ENCODE measurements around the gene PES1.
"Not testable (repeated sequence)": the region's sequence is repeated elsewhere in the genome, so short reads cannot be mapped to it uniquely, and the experiment has no call there.

The PES1 gene

DNA sequence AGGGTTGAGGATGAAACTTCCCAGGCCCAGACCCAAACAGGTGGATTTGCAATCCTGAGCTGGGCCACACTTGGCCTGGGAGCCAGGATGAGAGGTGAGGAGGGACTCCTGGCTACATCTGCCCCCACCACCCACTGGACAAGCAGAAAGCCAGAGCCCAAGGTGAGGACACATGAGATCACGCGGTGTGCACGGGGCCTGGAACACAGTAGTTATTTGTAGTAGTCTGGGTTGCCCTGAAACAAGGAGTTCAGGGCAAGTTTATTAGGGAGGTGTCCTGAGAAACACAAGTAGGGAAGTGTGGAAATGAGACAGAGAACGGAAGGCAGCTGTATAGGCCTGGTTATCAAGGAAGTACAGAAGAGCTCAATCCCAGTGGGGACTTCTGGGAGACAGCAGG lies 44.5 kb downstream of the PES1 start:
- TF ChIP-seq JUND (IDR thresholded peaks at IDR 0.05; ENCODE audit: low read depth), result no peak
- in situ Hi-C loops (cut with HindIII; ENCODE audit: low pct_unique_long_range_greater_than_20kb, low sequenced_read_pairs), result no loop called here
- DNase-seq (ENCODE audit: low read depth in 1 of 2, low spot score in 1 of 2), result no peak

DNA sequence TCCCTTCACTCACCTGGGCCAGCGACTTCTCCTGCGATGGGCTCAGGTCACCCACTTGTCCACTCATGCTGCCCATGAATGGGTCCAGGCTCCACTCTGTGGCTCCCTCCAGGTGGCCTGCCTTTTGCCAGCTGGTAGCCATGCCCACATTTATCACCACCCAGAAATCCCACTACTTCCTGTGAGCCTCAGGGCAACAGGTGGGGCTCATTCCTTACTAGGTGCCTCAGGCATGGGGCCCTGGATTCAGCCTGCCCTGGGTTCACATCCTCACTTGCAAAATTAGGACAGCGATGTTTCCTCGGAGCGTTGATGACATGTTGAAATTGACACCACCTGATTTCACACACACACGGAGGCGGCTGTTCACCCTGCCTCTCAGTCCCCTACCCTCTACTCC lies 45.1 kb downstream of the PES1 start, which contains the start of gene SEC14L6:
Gene SEC14L6, minus strand, starts transcription at position 126 of the 400 bp plus-strand sequence. Its CDS starts 59 bp downstream, at position 67.
- in situ Hi-C loops (cut with HindIII; ENCODE audit: low pct_unique_long_range_greater_than_20kb, low sequenced_read_pairs), result no loop called here
- no peak for DNase-seq (ENCODE audit: low read depth in 1 of 2, low spot score in 1 of 2)
- TF ChIP-seq JUND (IDR thresholded peaks at IDR 0.05; ENCODE audit: low read depth), result no peak

DNA sequence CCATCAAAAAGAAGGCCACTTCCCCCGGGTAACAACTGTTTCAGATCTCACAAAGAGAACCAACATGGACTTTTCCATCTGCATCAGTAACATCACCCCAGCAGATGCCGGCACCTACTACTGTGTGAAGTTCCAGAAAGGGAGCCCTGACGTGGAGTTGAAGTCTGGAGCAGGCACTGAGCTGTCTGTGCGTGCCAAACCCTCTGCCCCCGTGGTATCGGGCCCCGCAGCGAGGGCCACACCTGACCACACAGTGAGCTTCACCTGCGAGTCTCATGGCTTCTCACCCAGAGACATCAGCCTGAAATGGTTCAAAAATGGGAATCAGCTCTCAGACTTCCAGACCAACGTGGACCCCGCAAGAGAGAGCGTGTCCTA lies 48.9 kb downstream of the PES1 start:
- in situ Hi-C loops (cut with HindIII; ENCODE audit: low pct_unique_long_range_greater_than_20kb, low sequenced_read_pairs), result no loop called here
- DNase-seq (ENCODE audit: low read depth in 1 of 2, low spot score in 1 of 2), result no peak
- no peak for TF ChIP-seq JUND (IDR thresholded peaks at IDR 0.05; ENCODE audit: low read depth)

DNA sequence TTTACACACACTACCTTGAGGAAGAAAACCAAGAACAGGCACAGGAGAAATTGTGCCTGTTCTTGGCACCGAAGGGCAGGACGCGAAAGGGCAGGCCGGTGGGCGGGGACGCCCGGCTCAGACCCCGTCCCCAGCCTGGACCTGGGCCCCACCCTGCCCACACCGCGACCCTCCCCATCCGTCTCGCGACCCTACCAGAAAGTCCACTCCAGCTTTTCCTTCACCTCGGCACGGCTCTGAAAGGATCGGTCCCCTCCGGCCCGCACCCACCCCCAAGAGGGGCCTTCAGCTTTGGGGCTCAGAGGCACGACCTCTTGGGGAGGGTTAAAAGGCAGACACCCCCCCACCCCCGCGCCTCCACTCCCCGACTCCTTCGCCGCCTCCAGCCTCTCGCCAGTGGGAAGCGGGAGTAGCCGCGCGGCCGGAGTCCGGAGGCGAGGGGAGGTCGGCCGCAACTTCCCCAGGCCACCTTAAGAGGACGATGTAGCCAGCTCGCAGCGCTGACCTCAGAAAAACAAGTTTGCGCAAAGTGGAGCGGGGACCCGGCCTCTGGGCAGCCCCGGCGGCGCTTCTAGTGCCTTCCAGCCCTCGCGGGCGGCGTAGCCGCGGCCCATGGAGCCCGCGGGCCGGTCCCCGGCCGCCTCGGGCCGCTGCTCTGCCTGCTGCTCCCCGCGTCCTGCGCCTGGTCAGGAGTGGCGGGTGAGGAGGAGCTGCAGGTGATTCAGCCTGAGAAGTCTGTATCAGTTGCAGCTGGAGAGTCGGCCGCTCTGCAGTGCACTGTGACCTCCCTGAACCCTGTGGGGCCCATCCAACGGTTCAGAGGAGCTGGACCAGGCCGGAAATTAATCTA lies 49.5 kb downstream of the PES1 start:
- no peak for TF ChIP-seq JUND (IDR thresholded peaks at IDR 0.05; ENCODE audit: low read depth)
- DNase-seq (ENCODE audit: low read depth in 1 of 2, low spot score in 1 of 2), result no peak
- in situ Hi-C loops (cut with HindIII; ENCODE audit: low pct_unique_long_range_greater_than_20kb, low sequenced_read_pairs), result no loop called here

DNA sequence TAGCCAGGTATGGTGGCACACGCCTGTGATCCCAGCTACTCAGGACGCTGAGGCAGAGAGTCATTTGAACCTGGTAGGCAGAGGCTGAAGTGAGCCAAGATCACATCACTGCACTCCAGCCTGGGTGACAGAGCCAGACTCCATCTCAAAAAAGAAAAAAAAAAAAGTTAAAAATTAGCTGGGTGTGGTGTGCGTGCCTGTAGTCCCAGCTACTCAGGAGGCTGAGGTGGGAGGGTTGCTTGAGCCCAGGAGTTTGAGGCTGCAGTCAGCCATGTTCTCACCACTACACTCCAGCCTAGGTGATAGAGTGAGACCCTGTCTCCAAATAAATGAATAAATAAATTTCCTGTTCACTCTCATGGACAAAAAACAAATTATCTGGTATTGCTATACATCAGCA lies 50.2 kb downstream of the PES1 start:
- in situ Hi-C loops (cut with HindIII; ENCODE audit: low pct_unique_long_range_greater_than_20kb, low sequenced_read_pairs); DNase-seq (ENCODE audit: low read depth in 1 of 2, low spot score in 1 of 2): not testable (repeated sequence)

DNA sequence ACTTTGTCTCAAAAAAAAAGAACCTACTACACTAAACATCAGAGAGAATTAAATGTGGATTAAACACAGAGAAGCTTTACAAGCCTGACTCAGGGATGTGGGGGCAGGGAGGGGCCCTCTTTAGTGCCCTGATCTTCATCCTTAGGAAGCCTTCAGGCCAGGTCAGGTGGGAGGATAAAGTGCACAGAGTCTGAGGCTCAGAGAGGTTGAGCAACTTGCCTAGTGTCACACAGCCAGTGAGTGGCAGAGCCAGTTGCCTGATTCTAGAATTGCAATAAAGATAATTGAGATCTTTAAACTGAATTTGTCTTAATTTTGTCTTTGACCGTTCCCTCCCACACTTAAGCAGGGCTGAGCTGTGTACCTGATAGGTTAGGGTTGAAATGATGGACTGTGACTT lies 52.3 kb downstream of the PES1 start:
- no peak for TF ChIP-seq JUND (IDR thresholded peaks at IDR 0.05; ENCODE audit: low read depth)
- in situ Hi-C loops (cut with HindIII; ENCODE audit: low pct_unique_long_range_greater_than_20kb, low sequenced_read_pairs), result no loop called here
- no peak for DNase-seq (ENCODE audit: low read depth in 1 of 2, low spot score in 1 of 2)

DNA sequence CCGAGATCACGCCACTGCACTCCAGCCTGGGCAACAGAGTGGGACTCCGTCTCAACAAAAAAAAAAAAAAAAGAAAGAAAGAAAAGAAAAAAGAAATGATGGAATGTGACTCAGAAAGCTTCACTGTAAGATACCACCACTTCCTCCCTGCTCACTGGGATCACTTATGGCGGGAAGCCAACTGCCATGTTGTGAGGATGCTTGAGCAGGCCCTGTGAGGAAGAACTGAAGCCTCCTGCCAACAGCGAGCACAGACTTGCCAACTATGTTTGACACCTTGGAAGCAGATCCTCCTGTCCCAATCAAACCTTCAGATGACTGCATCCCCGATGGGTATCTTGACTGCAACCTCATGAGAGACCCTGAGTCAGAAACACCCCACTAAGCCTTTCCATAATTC lies 53.4 kb downstream of the PES1 start:
- TF ChIP-seq JUND (IDR thresholded peaks at IDR 0.05; ENCODE audit: low read depth), result no peak
- DNase-seq (ENCODE audit: low read depth in 1 of 2, low spot score in 1 of 2), result peak in 1 of 2 experiments; percentile 25
- in situ Hi-C loops (cut with HindIII; ENCODE audit: low pct_unique_long_range_greater_than_20kb, low sequenced_read_pairs), result no loop called here

DNA sequence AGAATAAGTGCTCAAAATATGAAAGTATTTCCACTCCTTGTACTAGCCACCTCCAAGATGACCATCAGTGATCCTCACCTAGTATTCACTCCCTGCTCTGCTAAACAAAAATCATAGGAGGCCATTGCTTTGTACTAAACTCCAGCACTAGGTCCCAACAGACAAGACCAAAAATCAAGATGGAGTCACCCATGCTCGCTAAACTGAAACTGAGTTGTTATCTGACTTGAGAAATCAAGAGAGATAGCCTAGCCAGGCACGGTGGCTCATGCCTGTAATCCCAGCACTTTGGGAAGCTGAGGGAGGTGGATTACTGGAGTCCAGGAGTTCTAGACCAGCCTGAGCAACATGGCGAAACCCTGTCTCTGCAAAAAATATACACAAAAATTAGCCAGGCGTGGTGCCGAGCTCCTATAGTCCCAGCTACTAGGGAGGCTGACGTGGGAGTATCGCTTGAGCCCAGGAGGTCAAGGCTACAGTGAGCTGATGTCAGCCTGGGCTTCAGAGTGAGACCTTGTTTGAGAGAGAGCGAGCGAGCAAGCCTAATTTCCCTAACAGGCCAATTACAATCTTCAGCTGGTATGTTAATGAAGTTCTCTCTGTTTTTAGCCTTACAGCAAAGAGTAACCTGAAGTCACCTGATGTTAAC lies 54.5 kb downstream of the PES1 start:
- in situ Hi-C loops (cut with HindIII; ENCODE audit: low pct_unique_long_range_greater_than_20kb, low sequenced_read_pairs), result no loop called here
- no peak for TF ChIP-seq JUND (IDR thresholded peaks at IDR 0.05; ENCODE audit: low read depth)
- no peak for DNase-seq (ENCODE audit: low read depth in 1 of 2, low spot score in 1 of 2)

DNA sequence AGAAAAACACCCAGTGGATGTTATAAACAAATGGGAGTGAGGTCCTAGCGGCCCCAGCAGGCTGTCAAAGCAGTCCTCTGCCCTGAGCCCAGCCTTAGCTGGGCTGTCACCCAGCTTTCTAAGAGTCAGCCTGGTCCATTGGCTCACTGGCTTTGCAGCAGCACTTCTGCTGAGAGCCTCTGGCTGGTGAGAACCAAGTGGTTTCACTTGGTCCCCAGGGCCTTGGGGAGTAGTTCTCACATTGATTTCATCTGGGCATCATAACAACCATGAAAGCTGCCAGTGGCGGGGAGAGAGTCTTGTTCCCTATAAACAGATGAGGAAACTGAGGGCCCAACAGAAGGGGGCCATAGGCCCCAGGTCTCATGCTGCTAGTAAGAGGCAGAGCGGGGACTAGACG lies 56.5 kb downstream of the PES1 start:
- no peak for TF ChIP-seq JUND (IDR thresholded peaks at IDR 0.05; ENCODE audit: low read depth)
- DNase-seq (ENCODE audit: low read depth in 1 of 2, low spot score in 1 of 2), result peak in 1 of 2 experiments; percentile 44
- in situ Hi-C loops (cut with HindIII; ENCODE audit: low pct_unique_long_range_greater_than_20kb, low sequenced_read_pairs), result no loop called here

DNA sequence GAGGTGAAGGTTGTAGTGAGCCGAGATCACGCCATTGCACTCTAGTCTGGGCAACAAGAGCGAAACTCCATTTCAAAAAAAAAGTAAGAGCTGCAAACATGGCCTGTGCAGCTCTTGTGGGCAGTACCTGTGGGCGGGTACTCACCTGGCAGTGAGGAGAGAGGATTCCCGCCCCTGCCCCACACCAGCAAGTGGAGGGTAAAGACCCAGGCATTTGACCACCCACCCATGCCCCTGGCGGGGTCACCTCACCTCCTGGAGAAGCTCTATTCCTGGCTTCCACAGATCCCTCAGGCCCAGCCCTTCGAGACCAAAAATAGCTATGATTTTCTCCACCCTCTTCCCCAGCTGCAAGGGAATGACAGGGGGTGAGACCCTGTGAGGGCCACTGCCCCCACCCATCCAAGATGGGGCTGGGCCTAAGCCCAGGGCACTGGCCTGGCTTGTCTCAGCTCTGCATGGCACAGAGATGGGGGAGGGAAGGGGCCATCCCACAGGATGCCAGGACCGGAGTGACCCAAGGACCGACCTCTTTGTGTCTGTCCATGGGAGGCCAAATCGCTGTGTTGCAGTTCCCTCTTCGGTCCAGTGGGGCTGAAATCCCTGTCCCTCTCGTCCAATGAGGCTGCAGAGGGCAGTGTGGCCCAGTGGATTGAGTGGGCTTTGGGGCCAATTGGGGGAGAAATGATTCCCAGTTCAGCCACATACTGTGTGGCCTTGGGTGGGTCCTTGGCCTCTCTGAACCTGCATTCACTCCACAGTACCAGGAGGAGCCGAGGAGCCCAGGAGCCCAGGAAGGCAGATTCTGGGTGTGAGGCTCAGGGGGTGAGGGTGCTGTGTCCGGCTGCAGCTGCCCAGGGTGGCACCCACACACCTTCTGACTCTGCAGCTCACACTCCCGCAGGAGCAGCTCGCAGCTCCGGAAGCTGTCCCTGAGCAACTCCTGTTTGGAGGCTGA lies 59.8 kb downstream of the PES1 start:
- DNase-seq (ENCODE audit: low read depth in 1 of 2, low spot score in 1 of 2), result no peak
- in situ Hi-C loops (cut with HindIII; ENCODE audit: low pct_unique_long_range_greater_than_20kb, low sequenced_read_pairs), result no loop called here
- no peak for TF ChIP-seq JUND (IDR thresholded peaks at IDR 0.05; ENCODE audit: low read depth)

DNA sequence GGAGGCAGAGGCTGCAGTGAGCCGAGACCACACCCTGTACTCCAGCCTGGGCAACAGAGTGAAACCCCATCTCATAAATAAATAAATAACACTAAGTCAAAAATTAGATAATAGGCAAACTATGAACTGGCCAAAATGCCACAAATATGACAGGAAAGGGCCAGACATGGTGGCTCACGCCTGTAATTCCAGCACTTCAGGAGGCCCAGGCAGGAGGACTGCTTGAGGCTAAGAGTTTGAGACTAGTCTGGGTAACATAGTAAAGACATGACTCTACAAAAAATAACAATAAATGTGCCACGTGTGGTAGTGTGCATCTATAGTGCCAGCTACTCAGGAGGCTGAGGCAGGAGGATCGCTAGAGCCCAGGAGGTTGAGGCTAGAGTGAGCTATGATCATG lies 65.1 kb downstream of the PES1 start:
- in situ Hi-C loops (cut with HindIII; ENCODE audit: low pct_unique_long_range_greater_than_20kb, low sequenced_read_pairs), result no loop called here
- DNase-seq (ENCODE audit: low read depth in 1 of 2, low spot score in 1 of 2), result no peak
- no peak for TF ChIP-seq JUND (IDR thresholded peaks at IDR 0.05; ENCODE audit: low read depth)

Data from T47D (cell line).